Measurements from ENCODE around the gene BTBD16.

Gene BTBD16

GRCh38 chr10:122271076-122271475, at the start of gene BTBD16:
BTBD16 (plus strand) TSS chr10:122271296; CDS start chr10:122275082, 3,786 bp downstream.
- no peak for DNase-seq (ENCODE audit: low read depth in 1 of 2, low spot score in 1 of 2)

DNA sequence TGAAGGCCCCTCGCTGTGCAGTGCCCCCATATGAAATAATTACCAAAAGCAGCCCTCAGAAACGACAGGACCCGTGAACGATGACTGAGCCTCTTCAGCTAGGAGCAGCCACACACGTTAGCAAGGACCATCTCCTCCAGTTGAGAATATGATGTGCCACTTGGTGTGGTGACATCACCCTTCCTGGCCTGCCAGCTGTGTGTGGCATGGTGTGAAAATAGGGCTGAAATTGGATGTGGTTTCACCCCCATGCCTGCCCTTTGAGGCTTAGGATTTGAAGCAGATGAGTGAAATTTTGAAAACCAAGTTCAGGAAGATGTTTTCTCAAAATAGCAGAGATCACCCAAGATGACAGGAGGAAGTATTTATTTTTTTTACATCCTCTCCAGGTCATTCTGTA, 49.1 kb upstream of the BTBD16 start:
- no peak for DNase-seq (ENCODE audit: low read depth in 1 of 2, low spot score in 1 of 2)

- no peak for DNase-seq (ENCODE audit: low read depth in 1 of 2, low spot score in 1 of 2)
Observed at GRCh38 chr10:122222638-122223037, 48.5 kb upstream of the BTBD16 start.

- no peak for DNase-seq (ENCODE audit: low read depth in 1 of 2, low spot score in 1 of 2)
Observed at GRCh38 chr10:122224159-122224558, 46.9 kb upstream of the BTBD16 start.

DNA sequence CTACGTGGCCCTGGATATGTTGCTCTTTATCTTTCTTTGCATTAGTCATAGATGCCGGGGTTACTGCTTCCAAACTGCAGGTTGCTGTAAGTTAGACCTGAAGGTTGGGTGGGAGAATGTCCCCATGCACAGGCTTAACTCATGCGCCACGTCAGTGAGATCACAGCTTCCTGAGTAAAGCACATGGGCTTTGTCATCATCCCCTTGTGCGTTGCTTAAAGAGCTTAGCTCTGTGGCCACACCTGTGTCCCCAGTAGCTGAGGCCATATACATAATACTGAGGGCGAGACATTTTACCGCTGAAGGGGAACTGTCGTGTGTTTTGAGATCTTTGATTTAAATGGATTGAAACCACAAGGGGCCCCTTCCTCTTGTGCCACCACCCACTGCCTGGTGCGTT, 45.8 kb upstream of the BTBD16 start:
- no peak for DNase-seq (ENCODE audit: low read depth in 1 of 2, low spot score in 1 of 2)

- no peak for DNase-seq (ENCODE audit: low read depth in 1 of 2, low spot score in 1 of 2)
Observed at GRCh38 chr10:122227754-122228153, 43.3 kb upstream of the BTBD16 start.

- no peak for DNase-seq (ENCODE audit: low read depth in 1 of 2, low spot score in 1 of 2)
Observed at GRCh38 chr10:122229666-122230065, 41.4 kb upstream of the BTBD16 start.

DNA sequence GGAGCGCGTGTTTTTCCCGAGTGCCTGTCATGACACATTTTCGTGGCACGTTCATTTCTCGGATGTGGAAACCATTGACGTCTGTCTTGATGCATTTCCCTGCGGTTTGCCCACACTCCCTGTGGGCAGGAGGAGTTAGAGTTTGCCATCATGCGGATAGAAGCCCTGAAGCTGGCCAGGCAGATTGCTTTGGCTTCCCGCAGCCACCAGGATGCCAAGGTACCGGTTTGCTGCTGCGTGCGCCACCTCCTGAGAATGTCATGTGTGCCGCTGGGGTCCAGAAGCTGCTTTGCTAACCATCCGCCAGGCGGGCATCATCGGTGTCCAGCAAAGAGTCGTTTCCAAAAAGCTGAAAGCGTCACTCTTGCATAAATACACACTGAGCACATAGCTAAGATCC, 40.9 kb upstream of the BTBD16 start:
- no peak for DNase-seq (ENCODE audit: low read depth in 1 of 2, low spot score in 1 of 2)

DNA sequence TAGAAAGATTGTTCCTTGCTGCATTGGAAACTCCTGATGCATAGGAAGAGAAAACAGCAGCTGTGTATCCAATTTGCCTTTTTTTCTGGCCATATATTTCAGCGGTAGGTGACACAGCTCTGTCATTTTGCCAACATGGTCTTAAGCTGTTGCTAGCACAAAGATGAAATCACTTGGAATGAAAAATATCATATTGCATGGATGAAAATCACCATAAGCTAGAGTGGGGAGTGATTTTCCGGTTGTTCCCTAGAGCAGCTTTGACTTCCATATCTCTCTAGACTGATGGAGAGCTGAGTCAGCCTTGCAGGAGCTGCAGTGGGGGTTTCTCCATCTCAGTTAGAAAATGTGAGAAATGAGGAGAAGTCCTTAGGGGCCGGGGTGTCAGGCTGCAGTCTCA, 38.3 kb upstream of the BTBD16 start:
- no peak for DNase-seq (ENCODE audit: low read depth in 1 of 2, low spot score in 1 of 2)

- no peak for DNase-seq (ENCODE audit: low read depth in 1 of 2, low spot score in 1 of 2)
Observed at GRCh38 chr10:122233857-122234348, 37.2 kb upstream of the BTBD16 start.

DNA sequence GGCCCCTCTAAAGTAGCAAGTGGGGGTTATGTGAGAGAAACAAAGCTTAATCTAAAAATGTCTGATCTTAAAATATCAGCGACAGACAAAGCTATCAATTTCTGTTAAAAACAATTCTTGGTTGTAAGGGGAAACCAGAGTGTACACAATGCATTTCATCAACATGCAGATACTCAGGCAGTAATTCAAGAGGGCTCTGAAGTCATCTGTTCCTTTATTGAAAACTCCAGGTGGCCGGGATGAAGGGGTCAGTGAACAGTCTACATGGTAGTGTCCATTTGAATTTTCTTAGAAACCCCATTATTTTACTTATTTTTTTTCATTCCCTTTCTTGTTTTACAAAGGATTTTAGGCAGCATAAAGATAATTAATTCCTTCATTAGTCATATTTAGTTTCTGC, 36.7 kb upstream of the BTBD16 start:
- no peak for DNase-seq (ENCODE audit: low read depth in 1 of 2, low spot score in 1 of 2)

DNA sequence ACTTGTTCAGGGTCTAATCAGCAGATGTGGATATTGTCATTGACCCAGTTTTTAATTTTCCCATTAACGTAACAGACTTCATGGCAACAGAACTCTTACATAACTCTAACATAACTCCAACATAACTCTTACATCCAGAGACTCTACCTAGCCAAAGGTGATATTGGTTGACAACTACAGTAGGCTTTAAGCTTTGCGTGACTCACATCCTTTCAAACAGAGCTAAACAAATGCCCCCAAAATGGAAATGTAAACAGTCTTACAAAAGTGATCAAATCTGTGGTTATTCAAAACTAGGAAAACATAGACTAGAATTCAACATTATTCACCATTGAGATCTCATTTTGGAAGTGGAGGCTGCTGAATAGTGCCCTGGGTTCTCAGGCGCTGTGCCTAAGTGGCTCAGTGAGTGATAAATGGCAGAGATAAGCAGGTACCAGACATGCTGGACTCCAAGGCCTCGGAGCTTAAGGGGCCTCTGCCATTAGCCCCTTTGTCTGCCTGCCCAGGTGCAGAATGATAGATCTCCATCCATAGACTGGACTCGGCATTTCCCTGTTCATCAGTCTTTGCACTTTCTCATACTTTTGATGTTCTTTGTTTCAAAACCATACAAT, 34.3 kb upstream of the BTBD16 start:
- no peak for DNase-seq (ENCODE audit: low read depth in 1 of 2, low spot score in 1 of 2)

DNA sequence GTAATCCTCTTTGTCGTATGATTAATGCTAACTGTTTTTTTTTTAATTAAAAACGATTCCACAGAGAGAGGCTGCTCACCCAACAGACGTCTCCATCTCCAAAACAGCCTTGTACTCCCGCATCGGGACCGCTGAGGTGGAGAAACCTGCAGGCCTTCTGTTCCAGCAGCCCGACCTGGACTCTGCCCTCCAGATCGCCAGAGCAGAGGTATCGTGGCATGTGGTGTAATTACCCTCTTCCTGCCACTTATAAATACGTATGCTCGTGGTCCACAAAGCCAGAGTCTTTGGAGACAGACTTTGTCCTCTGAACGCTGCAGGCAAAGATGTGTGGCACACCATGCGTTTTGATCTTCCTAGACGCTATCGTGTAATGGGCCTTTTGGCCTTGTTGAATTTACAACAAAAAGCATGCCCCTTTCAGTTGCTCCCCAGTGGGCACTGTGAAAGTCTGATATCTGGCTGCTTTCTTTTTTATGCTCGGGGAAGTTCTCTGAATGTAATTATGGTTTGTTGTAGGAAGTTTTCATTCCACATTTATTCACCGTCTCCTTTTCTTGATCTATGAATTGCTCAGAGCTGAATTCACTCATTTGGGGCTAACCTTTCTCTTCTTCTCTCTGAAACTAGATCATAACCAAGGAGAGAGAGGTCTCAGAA, 33.6 kb upstream of the BTBD16 start:
- DNase-seq (ENCODE audit: low read depth in 1 of 2, low spot score in 1 of 2), result no peak

- DNase-seq (ENCODE audit: low read depth in 1 of 2, low spot score in 1 of 2), result no peak
Observed at GRCh38 chr10:122239578-122240257, 31.4 kb upstream of the BTBD16 start.

GRCh38 chr10:122240401-122240800, 30.7 kb upstream of the BTBD16 start:
- DNase-seq (ENCODE audit: low read depth in 1 of 2, low spot score in 1 of 2), result no peak

DNA sequence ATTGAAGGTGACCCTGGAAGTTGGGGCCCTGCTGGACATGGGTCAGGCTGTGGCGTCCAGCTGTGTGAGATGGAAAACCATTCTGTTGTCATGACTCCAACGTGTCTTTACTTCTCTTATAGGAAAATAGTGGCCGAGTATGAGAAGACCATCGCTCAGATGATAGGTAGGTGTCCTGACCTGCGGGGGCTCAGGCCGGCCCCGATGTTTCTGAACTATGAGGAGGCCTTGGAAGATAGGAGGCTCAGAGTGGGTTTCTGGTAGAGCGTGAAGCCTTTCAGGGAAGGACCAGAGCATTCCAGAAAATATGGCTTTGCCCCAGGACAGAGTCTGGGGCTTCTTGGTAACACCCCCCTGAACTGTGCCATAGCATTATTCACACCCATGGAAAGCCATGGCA, 29.3 kb upstream of the BTBD16 start:
- no peak for DNase-seq (ENCODE audit: low read depth in 1 of 2, low spot score in 1 of 2)

DNA sequence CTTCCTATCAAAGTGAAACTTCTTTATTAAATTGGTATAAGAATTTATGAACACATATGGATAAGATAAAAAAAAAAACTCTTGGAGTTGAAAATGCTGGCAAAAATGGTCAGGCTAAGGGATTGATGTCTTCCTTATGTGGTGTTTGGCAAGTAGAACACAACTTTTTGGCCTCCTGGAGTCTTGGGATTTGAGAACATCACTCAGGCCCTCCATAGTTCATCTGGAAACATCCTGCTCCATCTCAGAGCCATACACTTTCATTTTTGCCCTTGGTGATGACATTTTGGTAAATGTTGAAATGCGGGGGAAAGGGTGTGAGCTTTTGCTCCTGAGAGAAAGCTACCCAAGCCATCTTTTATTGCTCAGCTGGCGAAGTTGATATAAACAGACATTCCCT, 27.5 kb upstream of the BTBD16 start:
- DNase-seq (ENCODE audit: low read depth in 1 of 2, low spot score in 1 of 2), result no peak

DNA sequence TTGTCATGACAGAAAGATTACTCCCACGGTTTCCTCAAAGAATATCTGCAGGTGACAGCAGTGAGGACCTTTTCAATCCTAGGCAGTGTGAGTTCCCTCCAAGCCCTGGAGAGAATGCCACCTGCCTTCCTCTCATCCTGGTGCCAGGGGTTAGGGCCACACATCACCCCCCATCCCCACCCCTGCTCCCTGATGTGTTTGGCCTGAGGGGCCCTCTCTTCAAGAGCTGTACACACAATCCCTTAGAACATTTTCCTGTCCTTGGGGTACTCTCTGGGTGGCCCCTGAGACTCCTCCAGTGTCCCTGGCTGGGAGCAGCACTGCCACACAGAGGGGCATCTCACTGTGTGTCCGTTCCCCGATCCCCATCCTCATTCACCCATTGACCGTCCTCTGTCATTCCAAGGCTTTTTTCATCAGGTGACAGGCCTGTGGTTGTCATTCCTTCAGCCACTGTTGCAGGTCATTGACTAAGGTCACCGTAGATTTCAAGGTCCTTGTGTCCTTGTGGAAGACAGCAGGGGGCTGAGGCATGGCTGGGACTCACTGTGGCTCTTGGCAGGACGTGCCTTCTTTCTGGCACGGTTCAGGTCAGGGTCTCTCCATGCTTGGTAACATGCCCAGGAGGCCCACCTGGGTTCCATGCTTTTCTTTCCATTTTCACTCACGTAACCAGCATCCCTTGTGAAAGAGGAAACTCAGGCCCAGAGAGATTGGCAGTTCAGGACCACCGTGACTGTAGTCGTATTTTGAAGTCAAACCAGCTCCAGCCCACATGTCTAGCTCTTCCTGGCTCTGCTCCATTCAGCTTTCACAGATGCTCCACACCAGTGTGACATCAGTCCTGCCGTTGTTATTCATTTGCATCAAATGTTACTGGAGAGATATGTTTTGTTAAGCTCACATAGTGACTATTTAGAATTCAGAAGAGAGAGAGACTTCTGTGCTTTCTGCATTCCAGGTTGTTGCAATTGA, 26.8 kb upstream of the BTBD16 start:
- DNase-seq (ENCODE audit: low read depth in 1 of 2, low spot score in 1 of 2), result no peak

DNA sequence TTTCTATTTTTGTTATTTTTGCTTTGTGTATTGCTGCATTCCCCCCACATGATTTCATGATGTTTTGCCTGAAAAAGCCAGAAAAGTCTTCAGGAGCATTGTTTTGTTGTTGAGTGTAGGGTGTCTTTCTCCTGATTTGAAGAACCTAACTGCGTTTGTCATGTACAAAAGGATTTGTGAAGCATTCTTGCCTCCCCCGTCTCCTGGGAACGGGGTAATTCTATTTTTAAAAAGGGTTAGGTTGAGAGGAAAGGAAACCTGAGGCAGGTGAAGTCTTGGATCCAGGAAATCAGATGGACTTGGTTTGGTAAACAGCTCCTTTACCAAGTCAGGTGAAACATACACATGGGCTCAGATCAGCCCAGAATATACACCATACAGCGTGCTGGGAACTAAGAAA, 26.0 kb upstream of the BTBD16 start:
- no peak for DNase-seq (ENCODE audit: low read depth in 1 of 2, low spot score in 1 of 2)

DNA sequence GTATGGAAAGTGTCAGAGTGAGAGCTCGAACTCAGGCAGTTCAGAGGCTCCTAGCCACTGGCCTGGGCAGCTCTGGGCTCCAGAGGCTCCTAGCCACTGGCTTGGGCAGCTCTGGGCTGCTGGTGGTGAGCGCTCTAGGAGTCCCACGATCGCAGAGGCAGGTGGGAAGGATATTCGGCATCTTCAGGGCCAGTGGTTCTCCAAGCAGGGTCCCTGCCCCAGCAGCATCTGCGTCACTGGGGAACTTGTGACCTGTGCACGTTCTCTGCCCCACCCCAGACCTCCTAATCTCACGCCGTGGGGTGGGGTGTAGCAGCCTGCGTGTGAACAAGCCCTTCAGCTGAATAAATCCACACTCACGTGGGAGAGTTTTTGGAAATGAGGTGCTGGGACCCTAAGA, 25.2 kb upstream of the BTBD16 start:
- no peak for DNase-seq (ENCODE audit: low read depth in 1 of 2, low spot score in 1 of 2)

DNA sequence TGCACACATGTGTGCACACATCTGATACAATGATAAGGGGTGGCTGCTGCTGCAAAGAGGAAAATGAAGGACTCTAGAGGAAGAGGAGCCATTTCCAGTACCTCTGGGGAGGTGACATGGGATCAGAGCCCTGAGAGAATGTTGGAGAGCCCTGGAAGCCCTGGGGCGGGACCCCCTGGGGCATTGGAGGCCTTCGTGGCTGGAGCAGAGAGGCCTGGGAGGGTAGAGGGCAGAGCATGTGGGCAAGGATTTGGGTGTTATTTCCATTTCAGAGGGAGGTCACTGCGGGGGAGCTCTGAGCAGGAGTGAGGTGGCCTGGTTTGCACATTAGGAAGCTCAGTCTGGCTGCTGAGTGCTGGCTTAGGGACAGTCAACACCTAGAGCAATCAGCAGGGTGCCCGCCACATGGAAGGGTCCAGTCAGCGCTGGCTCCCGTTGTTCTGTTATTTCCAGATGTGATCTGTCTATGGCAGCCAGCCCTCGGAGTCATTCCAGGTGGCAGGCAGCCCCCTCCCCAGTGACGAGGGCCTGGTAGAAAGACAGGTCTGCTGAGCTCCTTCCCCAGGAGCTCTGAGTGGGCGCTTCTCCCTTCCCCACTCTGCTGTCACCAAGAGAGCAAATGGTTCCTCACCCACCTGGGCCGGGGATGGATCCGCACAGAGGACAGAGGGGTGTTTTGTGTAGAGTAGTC, 24.1 kb upstream of the BTBD16 start:
- DNase-seq (ENCODE audit: low read depth in 1 of 2, low spot score in 1 of 2), result no peak

All from activated T-helper 1 cell treated with anti-CD3 and anti-CD28 coated beads, Interleukin-2, amount 50 U/mL, for 16 hours (primary cell).